Measurements from ENCODE around the gene SHANK1. TPM values are rescaled to one million over a fixed set of nuclear protein-coding genes. Genes with fewer than 3 reads are reported as not detected.

The SHANK1 gene
- total RNA-seq, 1 experiment from 2014 or later: 0.47 TPM

DNA sequence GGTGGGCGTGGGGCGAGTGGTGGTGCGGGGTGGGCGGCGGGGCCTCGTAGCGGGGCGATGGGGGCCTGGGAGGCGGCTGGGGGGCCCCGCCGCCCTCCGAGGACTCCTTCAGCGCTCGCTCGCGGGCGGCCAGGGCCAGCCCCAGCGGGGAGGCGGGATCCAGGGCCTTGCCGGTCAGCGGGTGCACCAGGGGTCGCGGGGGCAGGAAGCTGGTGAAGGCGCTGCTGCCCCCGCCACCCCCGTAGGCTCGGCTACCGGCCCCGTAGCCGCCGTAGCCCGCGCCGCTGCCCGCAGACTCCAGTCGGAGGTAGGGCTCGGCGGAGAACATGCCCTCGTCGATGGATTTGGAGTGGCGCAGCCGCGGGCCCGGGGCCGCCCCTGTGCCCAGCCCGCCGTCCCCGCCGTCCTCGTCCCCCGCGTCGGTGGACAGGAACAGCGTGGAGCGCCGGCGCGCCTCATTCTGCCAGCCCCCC lies 51.8 kb downstream of the SHANK1 start:
- peaks cover 52% of the 10 kb centered on the region for H3K27me3 ChIP-seq (ENCODE audit: low read length)
- no peak overlapping the region for H3K4me3 ChIP-seq (ENCODE audit: low read length)
- POLR2A ChIA-PET (ENCODE audit: unreplicated experiment): no interaction called here
- H3K4me2 ChIP-seq (ENCODE audit: low read length): no peak overlapping the region
- H3K79me2 ChIP-seq (ENCODE audit: low read length): no peaks in the 10 kb centered on the region
- intact Hi-C loops (cut with micrococcal nuclease): no loop called here
- no peak overlapping the region for H3K9ac ChIP-seq (ENCODE audit: low read length)
- H3K36me3 ChIP-seq (ENCODE audit: low read depth, low read length): no peaks in the 10 kb centered on the region
- CTCF ChIA-PET: no interaction called here
- ATAC-seq (no peak), DNase-seq (no peak)
- H3K27ac ChIP-seq (ENCODE audit: low read length): no peak overlapping the region
- H3F3A ChIP-seq (ENCODE audit: low read length, unreplicated experiment): no peaks in the 10 kb centered on the region
- no peak for TF ChIP-seq CTCF (conservative IDR thresholded peaks at IDR 0.05; ENCODE audit: low read depth, low read length)
- peak; percentile 40; the same call in 1 of the 2 replicates for TF ChIP-seq EZH2phosphoT487 (IDR thresholded peaks at IDR 0.05; ENCODE audit: borderline replicate concordance, low read length)
- peak; percentile 87 for TF ChIP-seq EZH2 (IDR thresholded peaks at IDR 0.05; ENCODE audit: low read length, unreplicated experiment)
- no peaks in the 10 kb centered on the region for H3K4me1 ChIP-seq (ENCODE audit: insufficient read depth, low read length)
- no TSS peak for BruUV-seq (replicated peaks)
- H3K9me3 ChIP-seq (ENCODE audit: low read length): no peaks in the 10 kb centered on the region
- H3K9me2 ChIP-seq (replicated peaks; ENCODE audit: low read length): no peaks in the 10 kb centered on the region
- no peaks in the 10 kb centered on the region for H4K20me1 ChIP-seq (ENCODE audit: low read length)
- H2AFZ ChIP-seq (ENCODE audit: low read length): no peak overlapping the region

DNA sequence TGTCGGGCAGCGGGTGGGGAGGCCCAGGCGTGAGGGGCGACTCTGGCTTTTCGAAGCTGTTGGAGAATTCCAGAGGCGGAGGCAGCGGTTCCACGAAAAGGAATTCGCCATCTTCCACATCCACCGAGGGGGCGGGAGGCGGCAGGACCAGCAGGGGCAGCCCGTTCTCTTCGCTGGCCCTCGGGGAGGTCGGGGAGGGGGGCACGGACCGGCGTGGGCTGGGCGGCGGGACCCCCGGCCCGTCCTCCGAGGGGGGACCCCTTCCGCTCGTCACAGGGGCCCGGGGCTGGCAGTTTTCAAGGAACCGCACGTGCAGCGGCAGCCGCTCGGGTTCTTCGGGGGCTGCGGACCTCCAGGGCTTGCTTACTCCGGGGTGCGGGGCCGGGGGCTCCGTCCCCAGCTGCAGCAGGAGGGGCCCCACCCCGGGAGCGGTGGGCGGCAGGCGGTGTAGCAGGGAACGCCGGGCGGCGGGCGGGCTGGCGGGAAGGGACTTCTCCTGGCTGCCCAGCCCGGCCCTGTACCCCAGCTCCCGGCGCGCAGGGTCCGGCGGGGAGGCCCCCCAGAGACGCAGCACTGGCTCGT lies 52.3 kb downstream of the SHANK1 start:
- CTCF ChIA-PET: no interaction called here

More for the DNA sequence above, 52.3 kb downstream of the SHANK1 start:
- H3F3A ChIP-seq (ENCODE audit: low read length, unreplicated experiment): no peaks in the 10 kb centered on the region
- H3K27ac ChIP-seq (ENCODE audit: low read length): no peak overlapping the region
- H3K4me3 ChIP-seq (ENCODE audit: low read length): no peak overlapping the region
- intact Hi-C loops (cut with micrococcal nuclease): no loop called here
- POLR2A ChIA-PET (ENCODE audit: unreplicated experiment): no interaction called here
- no peak overlapping the region for H3K9ac ChIP-seq (ENCODE audit: low read length)
- no TSS peak for BruUV-seq (replicated peaks)
- H3K4me1 ChIP-seq (ENCODE audit: insufficient read depth, low read length): no peaks in the 10 kb centered on the region
- H3K9me2 ChIP-seq (replicated peaks; ENCODE audit: low read length): no peaks in the 10 kb centered on the region
- peaks cover 47% of the 10 kb centered on the region for H3K27me3 ChIP-seq (ENCODE audit: low read length)
- no peaks in the 10 kb centered on the region for H4K20me1 ChIP-seq (ENCODE audit: low read length)
- H3K79me2 ChIP-seq (ENCODE audit: low read length): no peaks in the 10 kb centered on the region
- no peak overlapping the region for H2AFZ ChIP-seq (ENCODE audit: low read length)
- no peak for ATAC-seq
- no peak for DNase-seq
- no peak overlapping the region for H3K4me2 ChIP-seq (ENCODE audit: low read length)
- TF ChIP-seq EZH2phosphoT487 (IDR thresholded peaks at IDR 0.05; ENCODE audit: borderline replicate concordance, low read length) (peak; percentile 45; the same call in 1 of the 2 replicates), CTCF (conservative IDR thresholded peaks at IDR 0.05; ENCODE audit: low read depth, low read length) (no peak)
- no peaks in the 10 kb centered on the region for H3K36me3 ChIP-seq (ENCODE audit: low read depth, low read length)
- no peaks in the 10 kb centered on the region for H3K9me3 ChIP-seq (ENCODE audit: low read length)
